Raji (cell line): ENCODE results near the gene SLCO3A1.

ENCODE experiments used
- POLR2A ChIP-seq: IDR thresholded peaks from 2 replicates; pipeline ENCODE4 v1.6.1; 2011; ENCODE audit warnings: low read depth, low read length, control low read depth; ENCODE audit not compliant: insufficient read depth

Gene SLCO3A1

GRCh38 chr15:92112711-92113110 lies 259.2 kb downstream of the SLCO3A1 start:
- TF ChIP-seq POLR2A: no peak

GRCh38 chr15:92113832-92114231 lies 260.3 kb downstream of the SLCO3A1 start:
- TF ChIP-seq POLR2A: no peak

GRCh38 chr15:92115834-92116233 lies 262.3 kb downstream of the SLCO3A1 start:
- TF ChIP-seq POLR2A: no peak

- TF ChIP-seq POLR2A: no peak
These were observed 262.8 kb downstream of the SLCO3A1 start for GRCh38 chr15:92116330-92116729.

GRCh38 chr15:92117261-92117731 lies 263.8 kb downstream of the SLCO3A1 start:
- TF ChIP-seq POLR2A: no peak

GRCh38 chr15:92118162-92118935 lies 264.8 kb downstream of the SLCO3A1 start:
- no peak for TF ChIP-seq POLR2A

- TF ChIP-seq POLR2A: no peak
These were observed 265.4 kb downstream of the SLCO3A1 start for GRCh38 chr15:92118936-92119325.

- no peak for TF ChIP-seq POLR2A
These were observed 266.7 kb downstream of the SLCO3A1 start for GRCh38 chr15:92120094-92120795.

- TF ChIP-seq POLR2A: no peak
These were observed 267.5 kb downstream of the SLCO3A1 start for GRCh38 chr15:92121047-92121446.

- no peak for TF ChIP-seq POLR2A
These were observed 268.8 kb downstream of the SLCO3A1 start for GRCh38 chr15:92122259-92122658.

GRCh38 chr15:92123962-92124656 lies 270.6 kb downstream of the SLCO3A1 start:
- TF ChIP-seq POLR2A: no peak

GRCh38 chr15:92124657-92125010 lies 271.1 kb downstream of the SLCO3A1 start:
- TF ChIP-seq POLR2A: no peak

- TF ChIP-seq POLR2A: no peak
These were observed 275.3 kb downstream of the SLCO3A1 start for GRCh38 chr15:92128788-92129187.

GRCh38 chr15:92130244-92130643 lies 276.7 kb downstream of the SLCO3A1 start:
- no peak for TF ChIP-seq POLR2A

- TF ChIP-seq POLR2A: no peak
These were observed 277.4 kb downstream of the SLCO3A1 start for GRCh38 chr15:92130906-92131305.
